ENCODE measurements around the gene TEX35. TPM values are rescaled to one million over a fixed set of nuclear protein-coding genes. Genes with fewer than 3 reads are reported as not detected.

TEX35 gene
- under 0.01 TPM in 1 of 2 replicates, not detected in the other for total RNA-seq

DNA sequence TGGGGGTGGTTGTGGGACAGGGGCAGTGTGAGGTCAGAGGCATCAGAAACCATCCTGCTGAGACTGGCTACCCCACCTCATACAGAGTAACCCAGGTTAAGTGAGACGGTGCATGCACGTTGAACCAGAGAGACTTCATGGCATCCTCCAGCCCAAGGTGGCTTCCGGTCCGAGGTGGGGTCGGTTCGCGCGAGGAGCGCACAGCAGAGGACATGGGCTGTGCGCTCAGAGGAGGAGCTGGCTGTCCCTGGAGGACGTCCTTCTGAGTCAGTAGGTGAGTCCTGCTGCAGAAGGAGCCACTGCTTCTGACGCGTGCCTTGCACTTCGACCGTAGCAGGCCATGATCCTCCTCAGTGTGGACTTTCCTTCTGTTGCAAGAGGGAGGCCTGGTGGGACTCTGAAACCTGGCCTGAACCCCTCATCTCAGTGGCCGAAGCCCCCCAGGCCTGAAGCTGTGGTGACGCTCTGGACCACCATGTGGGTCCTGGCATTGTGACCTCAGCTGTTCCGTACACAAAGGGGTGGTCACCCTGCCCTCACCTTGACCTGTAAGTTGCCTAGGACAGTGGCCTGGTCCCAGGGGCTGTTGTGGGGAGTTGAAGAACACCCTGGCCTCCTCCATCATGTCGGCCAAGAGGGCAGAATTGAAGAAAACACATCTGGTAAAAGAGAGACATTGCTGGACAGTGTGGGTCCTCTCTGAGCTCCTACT, at the start of gene TEX35:
Gene TEX35 (plus strand): TSS at position 544 of the 712 bp plus-strand sequence. CDS start 80 bp downstream, at position 624.

DNA sequence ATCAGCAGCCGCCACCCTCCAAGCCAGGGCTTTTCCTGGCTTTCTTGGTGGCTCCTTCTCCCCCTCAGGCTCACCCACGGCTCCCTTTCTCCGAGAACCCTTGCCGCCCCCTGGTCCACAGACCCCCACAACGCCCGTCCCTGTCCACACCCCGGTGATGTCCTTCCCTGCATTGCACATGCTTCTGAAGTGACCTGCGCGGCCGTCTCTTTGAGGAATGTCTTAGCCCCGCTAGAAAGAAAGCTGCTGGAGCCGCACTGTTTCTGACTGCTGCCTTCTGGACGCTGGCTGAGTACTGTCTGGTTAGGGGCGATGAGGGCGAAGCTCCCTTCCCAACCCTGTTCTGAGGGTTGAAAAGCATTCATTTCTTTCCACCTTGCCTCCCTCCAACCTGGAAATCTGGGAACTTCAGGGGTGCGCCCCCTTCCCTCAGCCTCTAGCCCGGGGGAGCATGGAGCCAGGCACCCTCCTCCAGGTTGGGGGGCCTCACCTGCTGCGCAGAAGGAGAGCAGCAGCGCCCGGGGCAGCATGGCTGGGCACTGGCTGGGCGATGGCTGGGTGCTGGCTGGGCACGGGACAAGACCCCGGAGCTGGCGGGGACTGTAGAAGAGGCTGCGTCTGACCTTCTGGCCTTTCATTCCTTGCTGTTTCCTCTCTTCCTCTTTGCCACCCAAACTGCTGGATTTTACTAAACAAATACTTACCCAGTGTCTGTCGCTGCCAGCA, 16.3 kb upstream of the TEX35 start, which contains the start of gene CLEC20A:
Gene CLEC20A (minus strand): TSS at position 555 of the 726 bp plus-strand sequence. CDS start 25 bp downstream, at position 530.

Small RNA genes within 50 kb of the gene (small RNA-seq; reads per million reads assigned to genes)
- gene RF00017 (not detected), gene RNA5SP69 (not detected)

Other genes with a start within 250 kb of the TEX35 start
- gene CLEC20A, start 16.1 kb upstream of the TEX35 start, total RNA-seq = not detected in 2 replicates
- 67.6 and 181 TPM in 2 replicates for gene RALGPS2, start 212.1 kb downstream of the TEX35 start, total RNA-seq

Measured in subcutaneous preadipocyte (primary cell).